K562 (cell line): ENCODE results near the gene CCDC196. TPM values are rescaled to one million over a fixed set of nuclear protein-coding genes. Genes with fewer than 3 reads are reported as not detected.

Source experiments
- ATAC-seq: fragments of 200-7000 bp; cut with Tn5 transposase; 3 replicates; pipeline ENCODE4 v1.9.1; 2020; ENCODE audit warnings: moderate library complexity
- BruUV-seq: library from RNA; stranded (reverse); fragments of 400-500 nt; replicated peaks from 2 replicates; lab custom pipeline; 2021; lab: Mats Ljungman, UMichigan
- CTCF ChIA-PET: fragments of 300-600 bp; formaldehyde crosslinking; extraction: SDS; loops from one replicate; lab custom pipeline; 2021; ENCODE audit warnings: low intra/inter-chr PET ratio; lab: Yijun Ruan, JAX
- POLR2A ChIA-PET: fragments of 300-600, 350-650 bp; sonication (Branson Sonifier 250); formaldehyde crosslinking; extraction: SDS; loops from one replicate; lab custom pipeline; 2021; ENCODE audit warnings: antibody characterized with exemption, inconsistent platforms; lab: Yijun Ruan, JAX
- DNase-seq, 4 experiments: peaks; one replicate each; pipeline versions ENCODE4 v3.0.0 to v3.0.0-alpha.2; 2011 to 2018; ENCODE audit warnings: low spot score in 3 of 4, mixed read lengths in 3 of 4; ENCODE audit errors: extremely low read depth in 1 of 4
- FAIRE-seq: peaks from 2 replicates; lab custom pipeline; 2011; peaks lifted over from hg19 to GRCh38; lab: Jason Lieb, UNC
- H2AFZ ChIP-seq: 2 replicates; pipeline ENCODE4 v1.6.0; 2011; ENCODE audit warnings: low read depth, low read length, control low read depth, inconsistent platforms
- H3K27ac ChIP-seq: fragments of 200-600 bp; 3 replicates; pipeline ENCODE4 v1.8.0; 2011; ENCODE audit warnings: low read depth, mild to moderate bottlenecking, control low read depth, inconsistent platforms, low read length, moderate library complexity, mixed read lengths; ENCODE audit errors: extremely low read depth
- H3K27me3 ChIP-seq, 2 experiments: fragments of 300-600 bp in 1 of 2; 2 replicates in 1 of 2; 3 replicates in 1 of 2; pipeline versions ENCODE4 v1.6.0 to v1.8.0; 2011; ENCODE audit warnings: inconsistent platforms in 2 of 2, low read length in 2 of 2, mild to moderate bottlenecking in 1 of 2, mixed read lengths in 1 of 2, moderate library complexity in 1 of 2; ENCODE audit not compliant: control insufficient read depth in 2 of 2, insufficient read depth in 2 of 2
- H3K36me3 ChIP-seq: fragments of 300-600 bp; 3 replicates; pipeline ENCODE4 v1.8.0; 2011; ENCODE audit warnings: mild to moderate bottlenecking, low read length, inconsistent platforms; ENCODE audit not compliant: control insufficient read depth, insufficient read depth
- H3K4me1 ChIP-seq, 2 experiments: fragments of 200-600 bp in 1 of 2; replicated peaks in 1 of 2; 2 replicates in 1 of 2; 3 replicates in 1 of 2; pipeline versions ENCODE4 v1.5.1 to v1.8.0; 2011; ENCODE audit warnings: inconsistent platforms in 2 of 2, low read length in 2 of 2, mild to moderate bottlenecking in 1 of 2, mixed read lengths in 1 of 2, moderate library complexity in 1 of 2; ENCODE audit not compliant: control insufficient read depth in 2 of 2, insufficient read depth in 2 of 2
- H3K4me2 ChIP-seq: 2 replicates; pipeline ENCODE4 v1.6.1; 2011; ENCODE audit warnings: low read length, control low read depth, inconsistent platforms, mixed read lengths; ENCODE audit not compliant: insufficient read depth
- H3K4me3 ChIP-seq: fragments of 200-600 bp; sonication (generic), shearing (Covaris generic); 2 replicates; pipeline ENCODE4 v1.5.1; 2016; ENCODE audit warnings: control low read depth, inconsistent platforms
- H3K79me2 ChIP-seq: fragments of 200-600 bp; 3 replicates; pipeline ENCODE4 v1.8.0; 2011; ENCODE audit warnings: low read length, inconsistent platforms; ENCODE audit not compliant: control insufficient read depth, insufficient read depth
- H3K9ac ChIP-seq, 2 experiments: 2 replicates each; pipeline versions ENCODE4 v1.6.0 to v1.6.1; 2011; ENCODE audit warnings: low read depth in 2 of 2, low read length in 2 of 2, control low read depth in 1 of 2, inconsistent platforms in 1 of 2, mild to moderate bottlenecking in 1 of 2, mixed read lengths in 1 of 2; ENCODE audit not compliant: insufficient read depth in 1 of 2
- H3K9me1 ChIP-seq: one replicate; pipeline ENCODE4 v1.6.0; 2011; ENCODE audit warnings: inconsistent platforms, mild to moderate bottlenecking, low read length, moderate library complexity; ENCODE audit not compliant: control insufficient read depth, insufficient read depth
- H3K9me3 ChIP-seq: replicated peaks from 2 replicates; pipeline ENCODE4 v1.5.1; 2011; ENCODE audit warnings: low read depth, low read length, inconsistent platforms; ENCODE audit not compliant: control insufficient read depth, insufficient read depth
- H4K20me1 ChIP-seq: replicated peaks from 2 replicates; pipeline ENCODE4 v1.6.1; 2011; ENCODE audit warnings: low read length, inconsistent platforms, mixed read lengths; ENCODE audit not compliant: control insufficient read depth, insufficient read depth
- IFI16 ChIP-seq: fragments of 250-450 bp; sonication (Bioruptor Pico); IDR thresholded peaks from 2 replicates; pipeline ENCODE4 v2.1.2; 2022; ENCODE audit warnings: mild to moderate bottlenecking, inconsistent platforms
- JUND ChIP-seq, 2 experiments: IDR thresholded peaks; 2 replicates in 1 of 2; 3 replicates in 1 of 2; pipeline ENCODE4 v1.6.1; 2011; ENCODE audit warnings: borderline replicate concordance in 2 of 2, low read depth in 2 of 2, low read length in 2 of 2, improper control_type of control experiment in 1 of 2, missing biosample characterization in 1 of 2, missing genetic modification characterization in 1 of 2, missing genetic modification reagents in 1 of 2
- NBN ChIP-seq: fragments of 450-650 bp; IDR thresholded peaks from 2 replicates; pipeline ENCODE4 v1.6.1; 2016; ENCODE audit warnings: low read depth, mild to moderate bottlenecking
- RBFOX2 ChIP-seq: fragments of 200-400 bp; formaldehyde crosslinking; IDR thresholded peaks from 2 replicates; pipeline ENCODE4 v1.6.1; 2017; ENCODE audit warnings: low read depth, mild to moderate bottlenecking, low read length, moderate library complexity
- ZBTB2 ChIP-seq: fragments of 450-650 bp; IDR thresholded peaks from 2 replicates; pipeline ENCODE4 v1.6.1; 2016; ENCODE audit warnings: antibody characterized with exemption
- ZZZ3 ChIP-seq: fragments of 450-650 bp; IDR thresholded peaks from 2 replicates; pipeline ENCODE4 v1.6.1; 2016; ENCODE audit warnings: antibody characterized with exemption, mild to moderate bottlenecking, moderate library complexity
- whole genome bisulfite sequencing: fragments of 100-300 bp; shearing (Covaris generic); methylation state at CpG from one replicate; pipeline ENCODE4 v1.1.6; 2016; ENCODE audit warnings: low coverage, mixed read lengths; ENCODE audit not compliant: insufficient coverage; ENCODE audit errors: missing lambda C conversion rate; 5-methylcytosine and 5-hydroxymethylcytosine counted together
- in situ Hi-C: fragments of 300-500 bp; cut with MboI; formaldehyde crosslinking; loops from 4 replicates; pipeline ENCODE4 v1.15.0; 2018; ENCODE audit warnings: inconsistent platforms, mixed read lengths
- intact Hi-C: fragments of 100-400 bp; cut with micrococcal nuclease; formaldehyde crosslinking; loops from 2 replicates; pipeline ENCODE4 v1.14.2; 2022
- polyA plus RNA-seq, 8 experiments: library from polyadenylated mRNA; depleted of rRNA in 4 of 8; stranded (reverse) in 5 of 8; unstranded in 3 of 8; fragments of >200 nt; fragmentation: Nextera tagmentation in 2 of 8; fragmentation: Illumina TruSeq in 1 of 8; extraction: Ambion mirVana in 2 of 8; extraction: Trizol in 1 of 8; gene quantifications; 2 replicates each; pipeline versions ENCODE4 v1.2.1 to v1.2.3, GENCODE V29; 2011 to 2014; ENCODE audit warnings: inconsistent platforms in 1 of 8, missing spikeins in 1 of 8
- total RNA-seq, 7 experiments: library from RNA; depleted of rRNA in 6 of 7; stranded (reverse); fragments of >200 nt in 6 of 7; fragmentation: Illumina TruSeq in 2 of 7; extraction: Trizol in 2 of 7; gene quantifications; 2 replicates each; pipeline versions ENCODE4 v1.2.1 to v1.2.3, GENCODE V29; 2011 to 2021; ENCODE audit warnings: low replicate concordance in 1 of 7
- TF ChIP-seq, protein P1 (sequence below): fragments of 250-450 bp; sonication (Bioruptor Pico); IDR thresholded peaks from 2 replicates; pipeline ENCODE4 v1.4.0; 2020; ENCODE audit warnings: mild to moderate bottlenecking, moderate library complexity

Gene CCDC196
- total and polyA plus RNA-seq, 9 of the 15 experiments (the other 6 are each of a cell fraction or from before 2014, with no cell fraction given) = not detected

DNA sequence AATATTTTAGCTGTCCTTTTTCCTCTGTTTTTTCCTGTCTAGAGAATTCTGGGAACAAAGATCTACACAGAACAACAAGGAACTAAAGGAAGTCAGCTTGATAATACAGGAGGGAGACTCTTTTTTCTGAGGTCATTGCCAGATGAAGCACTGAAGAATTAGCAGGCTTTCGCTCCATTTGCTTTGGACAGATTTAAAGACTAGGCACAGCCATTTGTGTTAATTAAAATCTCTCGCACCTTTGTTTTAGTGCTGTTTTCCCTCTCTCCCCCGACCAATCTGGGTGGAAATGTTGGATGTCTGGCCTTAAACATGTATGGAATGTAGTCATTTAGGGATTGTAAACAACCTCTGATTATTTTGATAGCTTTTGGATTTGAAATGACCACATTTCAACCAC is 12.1 kb downstream of the CCDC196 start:
- in situ Hi-C loops = loop anchor here (25.0 kb wide), 1 partner anchor 1314 kb away; the partner anchor contains the start of genes RAD51B and ZFYVE26
- H3K79me2 ChIP-seq = no peaks in the 10 kb centered on the region
- H3K9ac ChIP-seq = no peak overlapping the region
- DNase-seq = no peak
- no peaks in the 10 kb centered on the region for H3K36me3 ChIP-seq
- H3K9me3 ChIP-seq = no peaks in the 10 kb centered on the region
- H4K20me1 ChIP-seq = no peaks in the 10 kb centered on the region
- TF ChIP-seq ZBTB2 = no peak
- no peak for TF ChIP-seq JUND (IDR thresholded peaks at IDR 0.05; ENCODE audit: borderline replicate concordance, low read depth, low read length)
- TF ChIP-seq JUND (tag; IDR thresholded peaks at IDR 0.05; ENCODE audit: borderline replicate concordance, low read depth, low read length) = no peak
- no peak for TF ChIP-seq ZZZ3
- no peak for TF ChIP-seq RBFOX2
- TF ChIP-seq NBN = no peak
- TF ChIP-seq, protein P1, sequence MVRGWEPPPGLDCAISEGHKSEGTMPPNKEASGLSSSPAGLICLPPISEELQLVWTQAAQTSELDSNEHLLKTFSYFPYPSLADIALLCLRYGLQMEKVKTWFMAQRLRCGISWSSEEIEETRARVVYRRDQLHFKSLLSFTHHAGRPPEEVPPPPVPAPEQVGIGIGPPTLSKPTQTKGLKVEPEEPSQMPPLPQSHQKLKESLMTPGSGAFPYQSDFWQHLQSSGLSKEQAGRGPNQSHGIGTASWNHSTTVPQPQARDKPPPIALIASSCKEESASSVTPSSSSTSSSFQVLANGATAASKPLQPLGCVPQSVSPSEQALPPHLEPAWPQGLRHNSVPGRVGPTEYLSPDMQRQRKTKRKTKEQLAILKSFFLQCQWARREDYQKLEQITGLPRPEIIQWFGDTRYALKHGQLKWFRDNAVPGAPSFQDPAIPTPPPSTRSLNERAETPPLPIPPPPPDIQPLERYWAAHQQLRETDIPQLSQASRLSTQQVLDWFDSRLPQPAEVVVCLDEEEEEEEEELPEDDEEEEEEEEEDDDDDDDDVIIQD (CRISPR knock-in tag) = no peak
- TF ChIP-seq IFI16 (CRISPR knock-in tag) = no peak
- TF ChIP-seq, all 486 proteins: peak for 0
- POLR2A ChIA-PET = interaction anchor here (1.1 to 1.3 kb wide), 2 partner anchors 10 to 21 kb away, joined by 3 read pairs; partner anchors contain the start of gene GPHN
- BruUV-seq = no TSS peak
- ATAC-seq (no peak), FAIRE-seq (no peak)
- WGBS = 28% methylated on average over 3 of the region's 3 CpGs
- H3K4me1 ChIP-seq = no peaks in the 10 kb centered on the region
- H3K4me3 ChIP-seq = no peak overlapping the region
- H2AFZ ChIP-seq = no peak overlapping the region
- CTCF ChIA-PET = no interaction called here
- no peak overlapping the region for H3K4me2 ChIP-seq
- no peaks in the 10 kb centered on the region for H3K9me1 ChIP-seq
- H3K27me3 ChIP-seq = no peaks in the 10 kb centered on the region
- intact Hi-C loops = no loop called here
- H3K27ac ChIP-seq = no peak overlapping the region
